H1 (cell line): Measurements from ENCODE around the gene SLC48A1. TPM values are rescaled to one million over a fixed set of nuclear protein-coding genes. Genes with fewer than 3 reads are reported as not detected.

Experiments used
- CTCF ChIA-PET: fragments of 300-600 bp; sonication (Branson Sonifier 250); formaldehyde crosslinking; loops from one replicate; lab custom pipeline; 2021; ENCODE audit not compliant: partially characterized antibody; lab: Charles Lee
- POLR2A ChIA-PET: fragments of 300-600 bp; sonication (Branson Sonifier 250); formaldehyde crosslinking; loops from one replicate; lab custom pipeline; 2021; ENCODE audit warnings: inconsistent platforms; ENCODE audit not compliant: partially characterized antibody; lab: Charles Lee
- DNase-seq, 2 experiments: peaks; one replicate each; pipeline versions ENCODE4 v3.0.0 to v3.0.0-alpha.2; 2010 to 2022; ENCODE audit warnings: low spot score in 2 of 2, low read depth in 1 of 2, mixed read lengths in 1 of 2
- FAIRE-seq: peaks from 2 replicates; lab custom pipeline; 2011; peaks lifted over from hg19 to GRCh38; lab: Jason Lieb, UNC
- H2AFZ ChIP-seq: 2 replicates; pipeline ENCODE4 v1.8.1; 2012; ENCODE audit warnings: low read length, inconsistent platforms
- H2AK5ac ChIP-seq: 2 replicates; pipeline ENCODE4 v1.6.1; 2013; ENCODE audit warnings: low read depth, low read length
- H2BK120ac ChIP-seq: replicated peaks from 2 replicates; pipeline ENCODE3; 2013; ENCODE audit warnings: low read depth, low read length, inconsistent platforms
- H2BK12ac ChIP-seq: 2 replicates; pipeline ENCODE4 v1.6.1; 2013; ENCODE audit warnings: low read depth, low read length
- H2BK15ac ChIP-seq: 2 replicates; pipeline ENCODE4 v1.6.1; 2013; ENCODE audit warnings: low read length
- H2BK20ac ChIP-seq: 2 replicates; pipeline ENCODE4 v1.6.1; 2013; ENCODE audit warnings: low read length
- H2BK5ac ChIP-seq: 2 replicates; pipeline ENCODE4 v1.6.1; 2013; ENCODE audit warnings: low read depth, low read length
- H3K14ac ChIP-seq: 2 replicates; pipeline ENCODE4 v1.6.1; 2013; ENCODE audit warnings: inconsistent platforms; ENCODE audit not compliant: insufficient read length
- H3K18ac ChIP-seq: 2 replicates; pipeline ENCODE4 v1.6.1; 2013; ENCODE audit warnings: low read length; ENCODE audit errors: extremely low read depth
- H3K23ac ChIP-seq: 2 replicates; pipeline ENCODE4 v1.6.1; 2013; ENCODE audit warnings: inconsistent platforms; ENCODE audit not compliant: insufficient read length
- H3K23me2 ChIP-seq: 2 replicates; pipeline ENCODE4 v1.6.1; 2013; ENCODE audit warnings: low read depth, low read length
- H3K27ac ChIP-seq: 2 replicates; pipeline ENCODE4 v1.6.1; 2011; ENCODE audit warnings: low read depth, low read length, inconsistent platforms
- H3K27me3 ChIP-seq, 4 experiments: replicated peaks in 1 of 4; 1 replicate in 1 of 4; 2 replicates in 3 of 4; pipeline versions ENCODE4 v1.6.1 to v1.8.1; 2011 to 2013; ENCODE audit warnings: low read length in 3 of 4, mild to moderate bottlenecking in 3 of 4, inconsistent platforms in 2 of 4, mixed read lengths in 2 of 4, moderate library complexity in 1 of 4; ENCODE audit not compliant: control insufficient read depth in 3 of 4, insufficient read depth in 3 of 4; ENCODE audit errors: extremely low read depth in 1 of 4
- H3K36me3 ChIP-seq, 4 experiments: 2 replicates each; pipeline versions ENCODE4 v1.6.1 to v1.8.1; 2011 to 2013; ENCODE audit warnings: mild to moderate bottlenecking in 4 of 4, low read length in 3 of 4, moderate library complexity in 2 of 4, control low read depth in 1 of 4, inconsistent platforms in 1 of 4; ENCODE audit not compliant: insufficient read depth in 4 of 4, control insufficient read depth in 2 of 4
- H3K4ac ChIP-seq: replicated peaks from 2 replicates; pipeline ENCODE3; 2013; ENCODE audit warnings: low read length, low read depth, mixed read lengths, inconsistent platforms; ENCODE audit not compliant: insufficient read length
- H3K4me1 ChIP-seq, 4 experiments: replicated peaks in 1 of 4; 1 replicate in 1 of 4; 2 replicates in 3 of 4; pipeline versions ENCODE4 v1.6.1 to v1.8.1; 2011 to 2013; ENCODE audit warnings: low read length in 3 of 4, inconsistent platforms in 2 of 4, mixed read lengths in 1 of 4; ENCODE audit not compliant: insufficient read depth in 4 of 4, control insufficient read depth in 3 of 4
- H3K4me2 ChIP-seq, 2 experiments: 2 replicates each; pipeline versions ENCODE4 v1.6.1 to v1.8.1; 2011 to 2013; ENCODE audit warnings: low read depth in 2 of 2, low read length in 2 of 2, control low read depth in 1 of 2, inconsistent platforms in 1 of 2, mild to moderate bottlenecking in 1 of 2; ENCODE audit not compliant: insufficient read depth in 1 of 2
- H3K4me3 ChIP-seq, 4 experiments: fragments of 200-600, 300-600 bp in 1 of 4; sonication (generic), shearing (Covaris generic), sonication (Bioruptor Twin) in 1 of 4; 2 replicates each; pipeline versions ENCODE4 v1.5.1 to v1.8.1; 2011 to 2016; ENCODE audit warnings: low read length in 4 of 4, low read depth in 3 of 4, control low read depth in 2 of 4, inconsistent platforms in 2 of 4, mild to moderate bottlenecking in 2 of 4, mixed read lengths in 1 of 4, moderate library complexity in 1 of 4; ENCODE audit not compliant: insufficient read depth in 2 of 4; ENCODE audit errors: extremely low read depth in 1 of 4
- H3K56ac ChIP-seq: replicated peaks from 2 replicates; pipeline ENCODE3; 2013; ENCODE audit warnings: low read depth, mild to moderate bottlenecking, mixed read lengths, low read length, inconsistent platforms; ENCODE audit not compliant: insufficient read length
- H3K79me1 ChIP-seq: 2 replicates; pipeline ENCODE4 v1.6.1; 2013; ENCODE audit warnings: low read depth, low read length, control low read depth
- H3K79me2 ChIP-seq, 2 experiments: 2 replicates each; pipeline versions ENCODE4 v1.6.1 to v1.8.1; 2012 to 2013; ENCODE audit warnings: low read length in 2 of 2, mild to moderate bottlenecking in 2 of 2, inconsistent platforms in 1 of 2; ENCODE audit not compliant: insufficient read depth in 2 of 2, control insufficient read depth in 1 of 2
- H3K9ac ChIP-seq, 4 experiments: replicated peaks in 1 of 4; 1 replicate in 1 of 4; 2 replicates in 3 of 4; pipeline versions ENCODE4 v1.6.1 to v1.8.1; 2011 to 2013; ENCODE audit warnings: low read depth in 3 of 4, low read length in 3 of 4, control low read depth in 2 of 4, mild to moderate bottlenecking in 2 of 4, moderate library complexity in 2 of 4, inconsistent platforms in 1 of 4; ENCODE audit errors: extremely low read depth in 1 of 4
- H3K9me3 ChIP-seq, 2 experiments: 2 replicates each; pipeline versions ENCODE4 v1.6.1 to v1.8.1; 2012 to 2013; ENCODE audit warnings: mild to moderate bottlenecking in 2 of 2, moderate library complexity in 2 of 2, control low read depth in 1 of 2, inconsistent platforms in 1 of 2, low read depth in 1 of 2, low read length in 1 of 2, mixed read lengths in 1 of 2; ENCODE audit not compliant: insufficient read depth in 2 of 2
- H4K20me1 ChIP-seq, 2 experiments: replicated peaks in 1 of 2; 2 replicates each; pipeline versions ENCODE3 to v1.8.1; 2011 to 2013; ENCODE audit warnings: inconsistent platforms in 2 of 2, low read length in 2 of 2, mild to moderate bottlenecking in 1 of 2; ENCODE audit not compliant: insufficient read depth in 2 of 2, control insufficient read depth in 1 of 2
- H4K5ac ChIP-seq: 2 replicates; pipeline ENCODE4 v1.6.1; 2013; ENCODE audit warnings: low read length, low read depth, mixed read lengths, inconsistent platforms; ENCODE audit not compliant: insufficient read length
- H4K8ac ChIP-seq: 2 replicates; pipeline ENCODE4 v1.8.0; 2013; ENCODE audit warnings: mild to moderate bottlenecking, moderate library complexity, low read length, inconsistent platforms; ENCODE audit not compliant: insufficient read depth; ENCODE audit errors: extremely low read depth
- H4K91ac ChIP-seq: replicated peaks from 2 replicates; pipeline ENCODE3; 2013; ENCODE audit warnings: low read length, mixed read lengths, inconsistent platforms; ENCODE audit not compliant: insufficient read length
- ASH2L ChIP-seq: fragments of 200-600, 300-600 bp; sonication (generic); IDR thresholded peaks from one replicate; pipeline ENCODE4 v1.7.1; 2017; ENCODE audit warnings: low read length
- EP300 ChIP-seq, 2 experiments: IDR thresholded peaks; 1 replicate in 1 of 2; 2 replicates in 1 of 2; pipeline ENCODE4 v1.6.1; 2011 to 2012; ENCODE audit warnings: low read depth in 2 of 2, low read length in 2 of 2, mild to moderate bottlenecking in 2 of 2, borderline replicate concordance in 1 of 2, inconsistent platforms in 1 of 2, moderate library complexity in 1 of 2
- GABPA ChIP-seq: IDR thresholded peaks from 2 replicates; pipeline ENCODE4 v1.6.1; 2011; ENCODE audit warnings: mild to moderate bottlenecking, low read length, moderate library complexity, borderline replicate concordance; ENCODE audit not compliant: insufficient read depth
- MAX ChIP-seq: IDR thresholded peaks from 2 replicates; pipeline ENCODE4 v1.6.1; 2012; ENCODE audit warnings: inconsistent platforms
- PHF8 ChIP-seq: fragments of 200-600 bp; sonication (generic); conservative IDR thresholded peaks from 2 replicates; pipeline ENCODE4 v1.7.1; 2012; ENCODE audit warnings: low read depth, mild to moderate bottlenecking, inconsistent platforms, low read length, moderate library complexity
- POLR2AphosphoS5 ChIP-seq: IDR thresholded peaks from 2 replicates; pipeline ENCODE4 v1.6.1; 2011; ENCODE audit warnings: low read depth, low read length
- POU5F1 ChIP-seq: IDR thresholded peaks from 2 replicates; pipeline ENCODE4 v1.6.1; 2011; ENCODE audit warnings: low read depth, mild to moderate bottlenecking, low read length, moderate library complexity
- RXRA ChIP-seq: IDR thresholded peaks from 2 replicates; pipeline ENCODE4 v1.6.1; 2011; ENCODE audit warnings: low read depth, mild to moderate bottlenecking, low read length, moderate library complexity; ENCODE audit not compliant: insufficient read depth
- ZNF274 ChIP-seq: IDR thresholded peaks from 2 replicates; pipeline ENCODE4 v1.7.0; 2012; ENCODE audit warnings: low read length, borderline replicate concordance; ENCODE audit errors: extremely low read depth
- WGBS, 2 experiments: shearing (Covaris generic) in 1 of 2; methylation state at CpG; one replicate each; pipeline versions ENCODE4 v1.1.6 to v1.1.7; 2013 to 2015; ENCODE audit warnings: low lambda C conversion rate in 2 of 2, mixed read lengths in 2 of 2, inconsistent platforms in 1 of 2, low coverage in 1 of 2, missing lambda C conversion rate in 1 of 2; ENCODE audit not compliant: insufficient replicate concordance in 2 of 2, insufficient coverage in 1 of 2, insufficient read length in 1 of 2; ENCODE audit errors: extremely low coverage in 1 of 2, missing lambda C conversion rate in 1 of 2; 5-methylcytosine and 5-hydroxymethylcytosine counted together
- polyA plus RNA-seq, 7 experiments: library from polyadenylated mRNA; depleted of rRNA in 3 of 7; stranded (reverse) in 5 of 7; unstranded in 2 of 7; fragments of >200 nt in 5 of 7; fragments of 200-250 nt in 2 of 7; gene quantifications; 1 replicate in 5 of 7; 2 replicates in 1 of 7; 4 replicates in 1 of 7; pipeline versions ENCODE4 v1.2.1 to v1.2.3, GENCODE V29; 2011 to 2013; ENCODE audit warnings: missing spikeins in 2 of 7, mixed read lengths in 2 of 7
- total RNA-seq: library from RNA; stranded (reverse); fragmentation: NEBNext Ultra II Directional; extraction: Animal tissue kit (Norgen Biotek cat#: 25700); gene quantifications from 2 replicates; pipeline ENCODE4 v1.2.1, GENCODE V29; 2021
- TF ChIP-seq, protein P1 (sequence below): IDR thresholded peaks from 2 replicates; pipeline ENCODE4 v1.6.1; 2012; ENCODE audit warnings: low read length, inconsistent platforms

Gene SLC48A1
- total and polyA plus RNA-seq, 2 of the 8 experiments (the other 6 are each of a cell fraction or from before 2014, with no cell fraction given) = 9.5 to 14.1 TPM

DNA sequence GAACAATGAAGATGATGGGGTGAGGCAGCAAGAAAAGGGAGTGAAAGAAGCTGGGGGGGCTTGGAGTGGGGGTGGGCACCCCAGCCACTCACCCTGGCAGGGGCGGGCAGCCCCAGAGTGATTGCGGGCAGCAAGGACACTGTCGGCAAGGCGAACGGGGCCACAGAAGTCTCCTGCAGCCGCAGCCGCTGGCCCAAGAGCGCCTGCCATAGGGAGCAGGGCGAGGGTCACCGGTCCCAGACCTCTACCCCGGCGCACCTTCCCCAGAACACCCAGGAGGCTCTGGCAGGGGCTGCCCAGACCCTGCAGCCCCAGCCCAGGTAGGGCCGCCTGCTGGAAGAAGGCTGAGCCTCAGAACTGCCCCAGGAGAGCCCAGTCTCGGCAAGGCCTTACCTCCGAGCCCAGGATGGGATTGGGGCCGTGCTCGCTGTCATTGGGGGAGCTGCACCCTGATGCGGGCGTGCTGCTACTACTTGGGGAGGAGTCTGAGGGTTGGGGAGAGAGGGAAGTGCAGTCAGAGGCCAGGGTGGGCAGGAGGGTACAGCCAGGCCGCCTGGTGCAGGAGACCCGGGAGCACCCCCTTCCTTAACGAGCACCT, 22.9 kb downstream of the SLC48A1 start:
- Histone ChIP-seq H2BK12ac (no peak overlapping the region), H3K4me1 (peaks cover 0 to 11% (median 3%) of the 10 kb centered on the region in 4 experiments; a peak in 4 of 7 replicates), H3K4me2 (no peak overlapping the region), H3K27me3 (no peaks in the 10 kb centered on the region), H3K9ac (no peak overlapping the region), H2AFZ (no peak overlapping the region), H3K27ac (no peak overlapping the region), H3K14ac (no peak overlapping the region), H4K91ac (no peak overlapping the region), H4K20me1 (peaks cover 2 to 3% of the 10 kb centered on the region in 2 experiments), H2BK20ac (no peak overlapping the region), H3K23ac (no peak overlapping the region), H3K36me3 (peaks cover 4 to 38% (median 21%) of the 10 kb centered on the region in 4 experiments; a peak in 6 of 8 replicates), H3K23me2 (no peaks in the 10 kb centered on the region), H3K79me1 (peaks cover 4% of the 10 kb centered on the region; the same call in 1 of the 2 replicates), H2AK5ac (no peak overlapping the region), H2BK15ac (no peak overlapping the region), H4K8ac (0 out of 2 replicates have a peak overlapping the region, but pooled peaks have one; percentile 18), H3K4ac (no peak overlapping the region), H2BK5ac (no peak overlapping the region), H2BK120ac (no peak overlapping the region), H3K9me3 (no peaks in the 10 kb centered on the region), H3K79me2 (peaks cover 0 to 9% of the 10 kb centered on the region in 2 experiments; a peak in 2 of 4 replicates), H3K4me3 (no peak overlapping the region), H4K5ac (no peak overlapping the region), H3K56ac (no peak overlapping the region), H3K18ac (no peak overlapping the region)
- 92% methylated on average over 11 of the region's 22 CpGs; no CpG with 5 or more reads in 1 of the 2 experiments for WGBS, 2 experiments
- FAIRE-seq = no peak
- POLR2A ChIA-PET = interaction anchor here (1.2 to 29.3 kb wide), 3 partner anchors 14 to 42 kb away, joined by 3 to 480 read pairs (median 32); no protein-coding TSS in a partner anchor
- no peak for DNase-seq
- CTCF ChIA-PET = interaction anchor here (0.6 to 58.8 kb wide), 8 partner anchors 10 to 343 kb away, joined by 3 to 2001 read pairs (median 33); no protein-coding TSS in a partner anchor
- no peak for TF ChIP-seq GABPA
- TF ChIP-seq ASH2L = no peak
- TF ChIP-seq ZNF274 = no peak
- TF ChIP-seq POU5F1 = no peak
- no peak for TF ChIP-seq RXRA
- TF ChIP-seq MAX = no peak
- TF ChIP-seq, protein P1, sequence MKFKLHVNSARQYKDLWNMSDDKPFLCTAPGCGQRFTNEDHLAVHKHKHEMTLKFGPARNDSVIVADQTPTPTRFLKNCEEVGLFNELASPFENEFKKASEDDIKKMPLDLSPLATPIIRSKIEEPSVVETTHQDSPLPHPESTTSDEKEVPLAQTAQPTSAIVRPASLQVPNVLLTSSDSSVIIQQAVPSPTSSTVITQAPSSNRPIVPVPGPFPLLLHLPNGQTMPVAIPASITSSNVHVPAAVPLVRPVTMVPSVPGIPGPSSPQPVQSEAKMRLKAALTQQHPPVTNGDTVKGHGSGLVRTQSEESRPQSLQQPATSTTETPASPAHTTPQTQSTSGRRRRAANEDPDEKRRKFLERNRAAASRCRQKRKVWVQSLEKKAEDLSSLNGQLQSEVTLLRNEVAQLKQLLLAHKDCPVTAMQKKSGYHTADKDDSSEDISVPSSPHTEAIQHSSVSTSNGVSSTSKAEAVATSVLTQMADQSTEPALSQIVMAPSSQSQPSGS = no peak
- no peak for TF ChIP-seq POLR2AphosphoS5
- TF ChIP-seq EP300 (IDR thresholded peaks at IDR 0.05; ENCODE audit: borderline replicate concordance in 1 of 2, low read depth in 2 of 2, low read length in 2 of 2) = no peak
- TF ChIP-seq PHF8 = no peak
